Chondrocyte (in vitro differentiated cells): ENCODE results near the gene SPRYD7. TPM values are rescaled to one million over a fixed set of nuclear protein-coding genes. Genes with fewer than 3 reads are reported as not detected.

Source experiments
- DNase-seq: peaks from one replicate; pipeline ENCODE4 v3.0.0; 2021; ENCODE audit warnings: mixed read lengths, low spot score
- H3K27ac Mint-ChIP-seq: one replicate; pipeline ENCODE4 v1.8.0; 2021; ENCODE audit warnings: mild to moderate bottlenecking, moderate library complexity, mixed read lengths; ENCODE audit not compliant: unreplicated experiment
- H3K27me3 Mint-ChIP-seq: 2 replicates; pipeline ENCODE4 v1.8.0; 2021; ENCODE audit warnings: low read depth, mixed read lengths
- H3K36me3 Mint-ChIP-seq: 2 replicates; pipeline ENCODE4 v1.8.0; 2021; ENCODE audit warnings: low read depth, mixed read lengths
- H3K4me1 Mint-ChIP-seq: 2 replicates; pipeline ENCODE4 v1.8.0; 2021; ENCODE audit warnings: low read depth, mild to moderate bottlenecking, mixed read lengths
- H3K4me3 Mint-ChIP-seq: one replicate; pipeline ENCODE4 v1.8.0; 2021; ENCODE audit warnings: mild to moderate bottlenecking, moderate library complexity, mixed read lengths; ENCODE audit not compliant: unreplicated experiment
- H3K9me3 Mint-ChIP-seq: 2 replicates; pipeline ENCODE4 v1.8.0; 2021; ENCODE audit warnings: low read depth, mixed read lengths
- CTCF ChIP-seq: fragments of 200-600 bp; sonication (generic); IDR thresholded peaks from 2 replicates; pipeline ENCODE4 v1.5.0; 2021; ENCODE audit warnings: antibody characterized with exemption, mild to moderate bottlenecking, moderate library complexity
- total RNA-seq: library from RNA; stranded (reverse); gene quantifications from 3 replicates; pipeline ENCODE4 v1.2.1, GENCODE V29; 2021

SPRYD7 gene
- total RNA-seq, 1 donor from 2014 or later: 7.5 TPM

GRCh38 chr13:49914947-49915346 lies 21.2 kb downstream of the SPRYD7 start:
- DNase-seq: no peak
- no peak for TF ChIP-seq CTCF
- Mint-ChIP-seq H3K27me3 (no peaks in the 10 kb centered on the region), H3K4me1 (no peaks in the 10 kb centered on the region), H3K36me3 (peaks cover 25% of the 10 kb centered on the region), H3K4me3 (no peak overlapping the region), H3K9me3 (peaks cover 2% of the 10 kb centered on the region), H3K27ac (no peak overlapping the region)

- Mint-ChIP-seq H3K27me3 (no peaks in the 10 kb centered on the region), H3K27ac (no peak overlapping the region), H3K36me3 (peaks cover 5% of the 10 kb centered on the region), H3K4me1 (no peaks in the 10 kb centered on the region), H3K9me3 (peaks cover 2% of the 10 kb centered on the region), H3K4me3 (no peak overlapping the region)
- DNase-seq: no peak
- peak; percentile 43 for TF ChIP-seq CTCF
These were observed 27.5 kb downstream of the SPRYD7 start for GRCh38 chr13:49908637-49909036.

GRCh38 chr13:49904729-49905456 lies 31.2 kb downstream of the SPRYD7 start:
- no peak for DNase-seq
- H3K4me3 Mint-ChIP-seq: no peak overlapping the region
- H3K4me1 Mint-ChIP-seq: no peaks in the 10 kb centered on the region
- peak overlapping the region; percentile 37 for H3K27ac Mint-ChIP-seq
- H3K9me3 Mint-ChIP-seq: no peaks in the 10 kb centered on the region
- no peak for TF ChIP-seq CTCF
- H3K36me3 Mint-ChIP-seq: no peaks in the 10 kb centered on the region
- H3K27me3 Mint-ChIP-seq: no peaks in the 10 kb centered on the region

DNA sequence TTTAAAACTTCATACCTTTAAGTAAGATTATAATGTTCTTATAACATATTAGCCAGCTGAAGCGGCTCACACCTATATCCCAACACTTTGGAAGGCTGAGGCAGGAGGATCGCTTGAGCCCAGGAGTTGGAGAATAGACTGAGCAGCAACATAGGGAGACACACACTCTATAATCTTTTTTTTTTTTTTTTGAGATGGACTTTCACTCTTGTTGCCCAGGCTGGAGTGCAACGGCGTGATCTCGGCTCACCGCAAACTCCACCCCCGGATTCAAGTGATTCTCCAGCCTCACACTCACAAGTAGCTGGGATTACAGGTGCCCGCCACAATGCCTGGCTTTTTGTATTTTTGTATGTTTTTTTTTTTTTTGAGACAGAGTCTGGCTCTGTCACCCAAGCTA lies 37.3 kb downstream of the SPRYD7 start:
- Mint-ChIP-seq H3K27me3 (no peaks in the 10 kb centered on the region), H3K4me3 (no peak overlapping the region), H3K27ac (no peak overlapping the region), H3K9me3 (peaks cover 5% of the 10 kb centered on the region), H3K36me3 (peaks cover 2% of the 10 kb centered on the region), H3K4me1 (no peaks in the 10 kb centered on the region)
- no peak for DNase-seq
- no peak for TF ChIP-seq CTCF

GRCh38 chr13:49897713-49898112 lies 38.4 kb downstream of the SPRYD7 start:
- peaks cover 5% of the 10 kb centered on the region for H3K9me3 Mint-ChIP-seq
- H3K27ac Mint-ChIP-seq: no peak overlapping the region
- H3K4me3 Mint-ChIP-seq: no peak overlapping the region
- TF ChIP-seq CTCF: no peak
- H3K27me3 Mint-ChIP-seq: no peaks in the 10 kb centered on the region
- no peak for DNase-seq
- H3K4me1 Mint-ChIP-seq: no peaks in the 10 kb centered on the region
- H3K36me3 Mint-ChIP-seq: peaks cover 2% of the 10 kb centered on the region
